HG03460 (cell line): Measurements from ENCODE around the gene FKBP14.

Experiments used
- ATAC-seq: cut with Tn5 transposase; IDR thresholded peaks from one replicate; pipeline ENCODE4 v1.9.1; 2021; ENCODE audit not compliant: unreplicated experiment

Gene FKBP14

GRCh38 chr7:30034501-30034900 is 8.0 kb upstream of the FKBP14 start:
- ATAC-seq: no peak

- no peak for ATAC-seq
Measured at GRCh38 chr7:30032310-30033125, 6.0 kb upstream of the FKBP14 start.

- ATAC-seq: no peak
Measured at GRCh38 chr7:30029696-30030095, 3.2 kb upstream of the FKBP14 start.

- ATAC-seq: peak; percentile 18
Measured at GRCh38 chr7:30028749-30029635, 2.5 kb upstream of the FKBP14 start.

GRCh38 chr7:30028216-30028748 is 1.8 kb upstream of the FKBP14 start, which contains the start of gene PLEKHA8:
Gene PLEKHA8 (plus strand): TSS chr7:30028412. CDS start chr7:30028763, 351 bp downstream.
- peak; percentile 43 for ATAC-seq

- peak; percentile 1 for ATAC-seq
Measured at GRCh38 chr7:30027740-30028215, 1.3 kb upstream of the FKBP14 start.

GRCh38 chr7:30027065-30027456 is 559 bp upstream of the FKBP14 start:
- no peak for ATAC-seq

GRCh38 chr7:30023524-30023923 is 3.0 kb downstream of the FKBP14 start:
- ATAC-seq: no peak

GRCh38 chr7:30022991-30023390 is 3.5 kb downstream of the FKBP14 start:
- no peak for ATAC-seq

GRCh38 chr7:30020535-30020934 is 6.0 kb downstream of the FKBP14 start:
- ATAC-seq: no peak

GRCh38 chr7:30019960-30020359 is 6.5 kb downstream of the FKBP14 start:
- no peak for ATAC-seq

- no peak for ATAC-seq
Measured at GRCh38 chr7:30019387-30019786, 7.1 kb downstream of the FKBP14 start.

GRCh38 chr7:30018451-30018850 is 8.1 kb downstream of the FKBP14 start:
- no peak for ATAC-seq

GRCh38 chr7:30012757-30013156 is 13.7 kb downstream of the FKBP14 start:
- ATAC-seq: no peak

GRCh38 chr7:30010021-30010420 is 16.5 kb downstream of the FKBP14 start:
- no peak for ATAC-seq

- no peak for ATAC-seq
Measured at GRCh38 chr7:30005464-30005863, 21.0 kb downstream of the FKBP14 start.

- no peak for ATAC-seq
Measured at GRCh38 chr7:30003098-30003497, 23.4 kb downstream of the FKBP14 start.

- ATAC-seq: no peak
Measured at GRCh38 chr7:30001998-30002397, 24.5 kb downstream of the FKBP14 start.

GRCh38 chr7:29998489-29998888 is 28.0 kb downstream of the FKBP14 start:
- no peak for ATAC-seq

GRCh38 chr7:29996321-29996720 is 30.2 kb downstream of the FKBP14 start:
- ATAC-seq: no peak

GRCh38 chr7:29995652-29996051 is 30.9 kb downstream of the FKBP14 start:
- no peak for ATAC-seq
